ENCODE measurements around the gene CRK.

CRK gene

DNA sequence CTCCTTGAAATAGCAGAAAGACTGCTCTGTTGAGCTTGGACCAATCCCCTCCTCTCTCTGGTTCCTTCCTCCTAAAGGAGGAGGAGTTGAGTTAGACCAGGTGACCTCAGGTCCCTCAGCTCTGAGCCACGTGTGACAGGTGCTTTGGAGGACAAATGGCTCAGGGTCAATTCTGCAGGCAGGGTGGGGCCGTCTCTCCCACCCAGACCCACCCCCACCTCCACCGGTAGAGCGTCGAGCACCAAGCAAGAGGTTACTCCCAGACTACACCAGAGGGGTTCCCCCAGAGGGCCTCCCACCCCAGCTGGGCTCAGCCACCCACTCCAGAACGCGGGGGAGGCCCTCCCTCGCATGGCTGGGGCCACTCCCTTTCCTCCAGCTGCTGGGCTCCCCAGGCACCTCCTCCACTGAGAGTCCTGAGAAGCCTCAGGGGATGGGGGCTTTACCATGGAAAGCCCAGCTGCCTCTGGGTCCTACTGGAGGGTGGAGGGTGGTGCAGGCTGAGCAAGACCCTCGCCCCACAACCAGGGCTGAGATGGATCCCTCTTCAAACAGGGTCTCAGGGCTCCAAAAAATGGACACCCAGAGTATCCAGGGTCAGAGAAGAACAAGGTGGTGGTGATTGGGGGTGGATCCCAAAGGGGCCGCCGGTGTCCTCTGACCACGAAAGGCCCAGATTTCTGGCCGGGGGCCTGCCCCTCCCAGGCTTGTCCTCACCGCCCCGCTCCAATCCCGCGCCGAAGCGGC lies 28.8 kb upstream of the CRK start:
- TF ChIP-seq, protein P1, sequence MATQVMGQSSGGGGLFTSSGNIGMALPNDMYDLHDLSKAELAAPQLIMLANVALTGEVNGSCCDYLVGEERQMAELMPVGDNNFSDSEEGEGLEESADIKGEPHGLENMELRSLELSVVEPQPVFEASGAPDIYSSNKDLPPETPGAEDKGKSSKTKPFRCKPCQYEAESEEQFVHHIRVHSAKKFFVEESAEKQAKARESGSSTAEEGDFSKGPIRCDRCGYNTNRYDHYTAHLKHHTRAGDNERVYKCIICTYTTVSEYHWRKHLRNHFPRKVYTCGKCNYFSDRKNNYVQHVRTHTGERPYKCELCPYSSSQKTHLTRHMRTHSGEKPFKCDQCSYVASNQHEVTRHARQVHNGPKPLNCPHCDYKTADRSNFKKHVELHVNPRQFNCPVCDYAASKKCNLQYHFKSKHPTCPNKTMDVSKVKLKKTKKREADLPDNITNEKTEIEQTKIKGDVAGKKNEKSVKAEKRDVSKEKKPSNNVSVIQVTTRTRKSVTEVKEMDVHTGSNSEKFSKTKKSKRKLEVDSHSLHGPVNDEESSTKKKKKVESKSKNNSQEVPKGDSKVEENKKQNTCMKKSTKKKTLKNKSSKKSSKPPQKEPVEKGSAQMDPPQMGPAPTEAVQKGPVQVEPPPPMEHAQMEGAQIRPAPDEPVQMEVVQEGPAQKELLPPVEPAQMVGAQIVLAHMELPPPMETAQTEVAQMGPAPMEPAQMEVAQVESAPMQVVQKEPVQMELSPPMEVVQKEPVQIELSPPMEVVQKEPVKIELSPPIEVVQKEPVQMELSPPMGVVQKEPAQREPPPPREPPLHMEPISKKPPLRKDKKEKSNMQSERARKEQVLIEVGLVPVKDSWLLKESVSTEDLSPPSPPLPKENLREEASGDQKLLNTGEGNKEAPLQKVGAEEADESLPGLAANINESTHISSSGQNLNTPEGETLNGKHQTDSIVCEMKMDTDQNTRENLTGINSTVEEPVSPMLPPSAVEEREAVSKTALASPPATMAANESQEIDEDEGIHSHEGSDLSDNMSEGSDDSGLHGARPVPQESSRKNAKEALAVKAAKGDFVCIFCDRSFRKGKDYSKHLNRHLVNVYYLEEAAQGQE (IDR thresholded peaks at IDR 0.05; ENCODE audit: insufficient replicate concordance, low read depth) = no peak
- TF ChIP-seq GABPA (IDR thresholded peaks at IDR 0.05; ENCODE audit: low read depth) (no peak), POLR2AphosphoS5 (IDR thresholded peaks at IDR 0.05; ENCODE audit: low read depth) (no peak), SPI1 (IDR thresholded peaks at IDR 0.05; ENCODE audit: borderline replicate concordance, low read depth) (no peak)
- TF ChIP-seq, protein P2, sequence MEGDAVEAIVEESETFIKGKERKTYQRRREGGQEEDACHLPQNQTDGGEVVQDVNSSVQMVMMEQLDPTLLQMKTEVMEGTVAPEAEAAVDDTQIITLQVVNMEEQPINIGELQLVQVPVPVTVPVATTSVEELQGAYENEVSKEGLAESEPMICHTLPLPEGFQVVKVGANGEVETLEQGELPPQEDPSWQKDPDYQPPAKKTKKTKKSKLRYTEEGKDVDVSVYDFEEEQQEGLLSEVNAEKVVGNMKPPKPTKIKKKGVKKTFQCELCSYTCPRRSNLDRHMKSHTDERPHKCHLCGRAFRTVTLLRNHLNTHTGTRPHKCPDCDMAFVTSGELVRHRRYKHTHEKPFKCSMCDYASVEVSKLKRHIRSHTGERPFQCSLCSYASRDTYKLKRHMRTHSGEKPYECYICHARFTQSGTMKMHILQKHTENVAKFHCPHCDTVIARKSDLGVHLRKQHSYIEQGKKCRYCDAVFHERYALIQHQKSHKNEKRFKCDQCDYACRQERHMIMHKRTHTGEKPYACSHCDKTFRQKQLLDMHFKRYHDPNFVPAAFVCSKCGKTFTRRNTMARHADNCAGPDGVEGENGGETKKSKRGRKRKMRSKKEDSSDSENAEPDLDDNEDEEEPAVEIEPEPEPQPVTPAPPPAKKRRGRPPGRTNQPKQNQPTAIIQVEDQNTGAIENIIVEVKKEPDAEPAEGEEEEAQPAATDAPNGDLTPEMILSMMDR (IDR thresholded peaks at IDR 0.05; ENCODE audit: insufficient read depth, low read length) = no peak
- no peak overlapping the region for H3K27ac ChIP-seq (replicated peaks)
- peak overlapping the region; percentile 29 for H3K4me3 ChIP-seq (replicated peaks; ENCODE audit: insufficient read depth, low read length)
- DNase-seq (ENCODE audit: low read depth in 1 of 2, low spot score in 1 of 2) = no peak
- H3K27me3 ChIP-seq (ENCODE audit: insufficient read depth, poor library complexity, severe bottlenecking) = peaks cover 10% of the 10 kb centered on the region

DNA sequence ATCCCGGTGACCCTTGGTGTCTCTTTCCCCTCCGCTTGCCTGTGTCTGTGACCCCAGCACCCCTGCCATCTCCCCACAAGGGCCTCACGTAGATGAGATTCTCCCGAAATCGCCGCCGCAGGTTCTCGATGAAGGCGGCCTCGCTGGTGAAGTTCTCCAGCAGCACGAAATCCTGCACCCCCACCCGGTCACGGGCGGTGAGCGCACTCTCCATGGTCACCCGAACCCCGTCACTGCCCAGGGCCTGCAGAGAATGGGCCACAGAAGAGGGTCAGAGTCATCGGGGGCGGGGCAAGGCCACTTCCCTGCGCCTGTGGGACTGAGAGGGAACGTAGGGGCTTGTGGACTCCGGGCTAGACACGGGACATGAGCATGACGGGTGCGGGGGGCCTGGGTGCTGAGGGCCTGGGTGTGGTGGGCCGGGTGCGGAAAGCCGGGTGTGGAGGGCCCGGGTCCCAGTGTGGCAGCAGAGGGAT lies 28.1 kb upstream of the CRK start:
- Histone ChIP-seq H3K27ac (replicated peaks) (no peak overlapping the region), H3K27me3 (ENCODE audit: insufficient read depth, poor library complexity, severe bottlenecking) (peaks cover 10% of the 10 kb centered on the region), H3K4me3 (replicated peaks; ENCODE audit: insufficient read depth, low read length) (no peak overlapping the region)
- TF ChIP-seq POLR2AphosphoS5 (IDR thresholded peaks at IDR 0.05; ENCODE audit: low read depth) (no peak), GABPA (IDR thresholded peaks at IDR 0.05; ENCODE audit: low read depth) (no peak), SPI1 (IDR thresholded peaks at IDR 0.05; ENCODE audit: borderline replicate concordance, low read depth) (no peak)
- TF ChIP-seq, protein P1 (IDR thresholded peaks at IDR 0.05; ENCODE audit: insufficient replicate concordance, low read depth) = no peak
- TF ChIP-seq, protein P2 (IDR thresholded peaks at IDR 0.05; ENCODE audit: insufficient read depth, low read length) = no peak
- DNase-seq (ENCODE audit: low read depth in 1 of 2, low spot score in 1 of 2) = no peak

DNA sequence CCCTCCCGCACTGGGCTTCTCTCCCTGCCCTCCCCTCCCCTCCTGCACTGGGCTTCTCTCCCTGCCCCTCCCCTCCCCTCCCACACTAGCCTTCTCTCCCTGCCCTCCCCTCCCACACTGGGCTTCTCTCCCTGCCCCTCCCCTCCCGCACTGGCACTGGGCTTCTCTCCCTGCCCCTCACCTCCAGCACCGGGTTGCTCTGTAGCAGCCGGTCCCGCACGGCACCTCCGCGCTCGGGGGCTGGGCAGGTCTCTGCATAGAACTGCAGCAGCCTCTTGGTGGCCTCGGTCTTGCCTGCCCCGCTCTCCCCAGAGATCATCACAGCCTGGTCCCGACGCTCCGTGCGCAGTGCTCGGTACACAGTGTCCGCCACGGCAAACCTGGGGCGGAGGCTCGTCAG lies 26.6 kb upstream of the CRK start:
- Histone ChIP-seq H3K4me3 (replicated peaks; ENCODE audit: insufficient read depth, low read length) (no peak overlapping the region), H3K27ac (replicated peaks) (no peak overlapping the region), H3K27me3 (ENCODE audit: insufficient read depth, poor library complexity, severe bottlenecking) (peaks cover 9% of the 10 kb centered on the region)
- TF ChIP-seq POLR2AphosphoS5 (IDR thresholded peaks at IDR 0.05; ENCODE audit: low read depth) = no peak
- TF ChIP-seq, protein P1 (IDR thresholded peaks at IDR 0.05; ENCODE audit: insufficient replicate concordance, low read depth) = no peak
- TF ChIP-seq SPI1 (IDR thresholded peaks at IDR 0.05; ENCODE audit: borderline replicate concordance, low read depth) = no peak
- TF ChIP-seq GABPA (IDR thresholded peaks at IDR 0.05; ENCODE audit: low read depth) = no peak
- TF ChIP-seq, protein P2 (IDR thresholded peaks at IDR 0.05; ENCODE audit: insufficient read depth, low read length) = no peak
- DNase-seq (ENCODE audit: low read depth in 1 of 2, low spot score in 1 of 2) = no peak

Data from HL-60 (cell line).